ENCODE data around the gene PREX1. TPM values are rescaled to one million over a fixed set of nuclear protein-coding genes. Genes with fewer than 3 reads are reported as not detected.

Gene PREX1
- total RNA-seq, 1 donor from 2014 or later, result 66.0 TPM

DNA sequence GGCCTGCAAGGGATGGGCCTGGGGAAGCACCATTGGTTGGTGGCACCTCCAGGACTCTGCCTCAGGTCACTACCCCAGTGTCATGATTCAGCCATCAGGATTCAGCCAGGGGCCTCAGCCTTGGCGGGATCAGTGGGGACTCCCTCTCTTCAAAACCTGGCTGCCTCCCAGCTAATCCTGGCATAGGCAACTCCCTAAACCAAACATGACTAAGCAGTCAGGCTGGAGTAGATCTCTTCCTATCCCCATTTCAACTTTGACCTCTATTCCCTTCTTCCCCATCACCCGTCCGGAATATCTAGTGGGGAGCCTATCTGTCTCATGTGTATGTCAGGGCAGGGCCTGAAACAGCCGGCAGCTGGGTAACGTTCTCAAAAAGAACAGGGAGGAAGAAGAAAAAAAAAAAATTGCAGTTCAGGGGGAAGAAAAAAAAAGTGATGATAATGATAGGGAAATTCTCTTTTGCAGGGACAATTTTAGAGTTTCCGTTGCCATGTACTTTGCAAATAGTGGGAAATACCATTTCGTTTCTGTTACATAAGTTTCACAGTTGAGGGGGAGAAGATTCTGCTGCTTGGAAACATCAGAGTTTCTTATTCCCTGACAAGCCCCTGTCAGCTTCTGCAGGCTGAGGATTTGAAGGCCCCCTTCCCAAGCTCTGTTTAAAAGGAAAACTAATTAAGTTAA is 4.1 kb upstream of the PREX1 start:
- no peak for DNase-seq
- intact Hi-C loops (cut with DNase I), result no loop called here
- H3K4me1 ChIP-seq, result peaks cover 34% of the 10 kb centered on the region
- no peak for TF ChIP-seq CTCF (IDR thresholded peaks at IDR 0.05)
- no peaks in the 10 kb centered on the region for H3K36me3 ChIP-seq
- H3K4me3 ChIP-seq, result no peak overlapping the region
- ATAC-seq, result peak; percentile 5
- no peaks in the 10 kb centered on the region for H3K27me3 ChIP-seq
- peak overlapping the region; percentile 24 for H3K27ac ChIP-seq
- H3K9me3 ChIP-seq, result no peaks in the 10 kb centered on the region

- intact Hi-C loops (cut with DNase I), result no loop called here
- H3K27ac ChIP-seq, result peak overlapping the region; percentile 24
Observed at GRCh38 chr20:48830826-48831318, 3.1 kb upstream of the PREX1 start.

GRCh38 chr20:48829940-48830339 is 2.1 kb upstream of the PREX1 start:
- Histone ChIP-seq H3K4me1 (peaks cover 36% of the 10 kb centered on the region), H3K27ac (no peak overlapping the region), H3K36me3 (no peaks in the 10 kb centered on the region), H3K4me3 (no peak overlapping the region), H3K9me3 (no peaks in the 10 kb centered on the region), H3K27me3 (peaks cover 7% of the 10 kb centered on the region)
- DNase-seq, result no peak
- intact Hi-C loops (cut with DNase I), result loop anchor here (10.0 kb wide), 1 partner anchor 75 kb away; no protein-coding TSS in a partner anchor
- ATAC-seq, result no peak
- TF ChIP-seq CTCF (IDR thresholded peaks at IDR 0.05), result no peak

More at GRCh38 chr20:48830826-48831318, 3.1 kb upstream of the PREX1 start:
- Histone ChIP-seq H3K27me3 (peaks cover 7% of the 10 kb centered on the region), H3K4me1 (peaks cover 34% of the 10 kb centered on the region), H3K9me3 (no peaks in the 10 kb centered on the region), H3K36me3 (no peaks in the 10 kb centered on the region), H3K4me3 (no peak overlapping the region)
- DNase-seq, result no peak
- no peak for TF ChIP-seq CTCF (IDR thresholded peaks at IDR 0.05)
- no peak for ATAC-seq

DNA sequence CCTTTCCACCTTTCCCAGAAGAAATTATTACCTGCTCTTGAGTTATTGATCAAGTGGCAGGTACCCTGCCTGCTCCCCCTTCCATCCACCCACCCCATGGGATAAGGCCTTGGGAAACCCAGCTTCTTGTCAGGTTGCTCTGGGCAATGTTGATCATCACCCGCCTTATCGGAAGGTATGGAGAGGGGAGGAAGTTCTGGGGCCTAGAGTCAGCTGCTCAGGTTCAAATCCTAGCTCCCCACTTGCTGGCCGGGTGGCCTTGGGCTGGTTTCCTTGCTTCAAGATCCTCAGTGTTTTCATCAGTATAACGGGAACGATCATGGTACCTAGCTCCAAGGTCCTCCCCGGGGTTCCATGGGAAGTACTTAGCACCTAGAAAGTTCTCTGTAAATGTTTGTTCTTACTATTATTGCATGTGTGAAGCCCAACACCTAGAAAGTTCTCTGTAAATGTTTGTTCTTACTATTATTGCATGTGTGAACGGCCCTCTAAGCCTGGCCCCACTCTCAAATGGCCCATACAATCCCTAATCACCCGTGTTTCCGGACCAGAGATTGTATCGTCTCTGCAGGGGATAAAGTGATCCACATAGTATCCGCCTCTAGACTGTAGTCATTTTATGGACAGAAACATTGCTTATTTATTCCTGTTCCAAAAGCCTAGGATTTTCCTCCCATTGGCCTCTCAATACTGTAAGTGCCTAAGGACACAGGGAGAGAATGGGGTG is 1.1 kb upstream of the PREX1 start:
- intact Hi-C loops (cut with DNase I), result loop anchor here (10.0 kb wide), 1 partner anchor 74 kb away; no protein-coding TSS in a partner anchor
- H3K27ac ChIP-seq, result peak overlapping the region; percentile 70

More for the DNA sequence above, 1.1 kb upstream of the PREX1 start:
- ATAC-seq (no peak), DNase-seq (no peak)
- TF ChIP-seq CTCF (IDR thresholded peaks at IDR 0.05), result no peak
- peak overlapping the region; percentile 63 for H3K4me3 ChIP-seq
- H3K4me1 ChIP-seq, result peaks cover 46% of the 10 kb centered on the region
- no peaks in the 10 kb centered on the region for H3K9me3 ChIP-seq
- H3K27me3 ChIP-seq, result peaks cover 7% of the 10 kb centered on the region
- H3K36me3 ChIP-seq, result no peaks in the 10 kb centered on the region

Measured in upper lobe of right lung (tissue), 1 donor.